HepG2 (cell line): Measurements from ENCODE around the gene MDP1. TPM values are rescaled to one million over a fixed set of nuclear protein-coding genes. Genes with fewer than 3 reads are reported as not detected.
A peak's percentile ranks its signal among the peaks of the same experiment; 100 is the strongest.

Source experiments
- ATAC-seq: fragments of 200-7000 bp; cut with Tn5 transposase; 3 replicates; pipeline ENCODE4 v1.9.1; 2020; ENCODE audit warnings: mild to moderate bottlenecking, moderate library complexity
- BruUV-seq: library from RNA; stranded (reverse); fragments of 400-500 nt; replicated peaks from 2 replicates; lab custom pipeline; 2021; lab: Mats Ljungman, UMichigan
- CTCF ChIA-PET: fragments of 300-600 bp; formaldehyde crosslinking; extraction: SDS; loops from one replicate; lab custom pipeline; 2021; ENCODE audit warnings: low total read pairs, inconsistent platforms, low intra/inter-chr PET ratio; lab: Yijun Ruan, JAX
- POLR2A ChIA-PET: fragments of 350-600 bp; sonication (Branson Sonifier 250); formaldehyde crosslinking; loops from one replicate; lab custom pipeline; 2020; ENCODE audit warnings: antibody characterized with exemption, inconsistent platforms; lab: Yijun Ruan, JAX
- DNase-seq: peaks from one replicate; pipeline ENCODE4 v3.0.0-alpha.2; 2015; ENCODE audit warnings: low spot score
- FAIRE-seq: peaks from 3 replicates; lab custom pipeline; 2011; peaks lifted over from hg19 to GRCh38; lab: Jason Lieb, UNC
- H2AFZ ChIP-seq: one replicate; pipeline ENCODE4 v1.6.1; 2011; ENCODE audit warnings: low read length, inconsistent platforms
- H3K27ac ChIP-seq: fragments of 300-600 bp; 3 replicates; pipeline ENCODE4 v1.8.0; 2011; ENCODE audit warnings: mixed run types, mild to moderate bottlenecking, mixed read lengths, low read length, inconsistent platforms; ENCODE audit not compliant: insufficient read depth; ENCODE audit errors: extremely low read length
- H3K27me3 ChIP-seq, 2 experiments: fragments of 200-600 bp in 1 of 2; 2 replicates in 1 of 2; 3 replicates in 1 of 2; pipeline versions ENCODE4 v1.6.0 to v1.8.0; 2011; ENCODE audit warnings: low read length in 2 of 2, mild to moderate bottlenecking in 2 of 2, moderate library complexity in 2 of 2, inconsistent platforms in 1 of 2; ENCODE audit not compliant: insufficient read depth in 2 of 2, control insufficient read depth in 1 of 2
- H3K36me3 ChIP-seq, 2 experiments: fragments of 200-600 bp in 1 of 2; replicated peaks in 1 of 2; 2 replicates in 1 of 2; 3 replicates in 1 of 2; pipeline versions ENCODE4 v1.5.1 to v1.8.0; 2011; ENCODE audit warnings: low read length in 2 of 2, inconsistent platforms in 1 of 2; ENCODE audit not compliant: insufficient read depth in 2 of 2, control insufficient read depth in 1 of 2
- H3K4me1 ChIP-seq: 2 replicates; pipeline ENCODE4 v1.5.1; 2012; ENCODE audit warnings: low read length, inconsistent platforms; ENCODE audit not compliant: insufficient read depth
- H3K4me2 ChIP-seq: 2 replicates; pipeline ENCODE4 v1.6.0; 2011; ENCODE audit warnings: low read depth, low read length, inconsistent platforms
- H3K4me3 ChIP-seq, 3 experiments: fragments of 200-600 bp in 1 of 3; sonication (generic), shearing (Covaris generic) in 1 of 3; replicated peaks in 1 of 3; 2 replicates each; pipeline ENCODE4 v1.5.1; 2011 to 2016; ENCODE audit warnings: low read length in 3 of 3, inconsistent platforms in 2 of 3, low read depth in 2 of 3, mild to moderate bottlenecking in 2 of 3, control low read depth in 1 of 3, mixed read lengths in 1 of 3; ENCODE audit not compliant: insufficient read depth in 1 of 3
- H3K79me2 ChIP-seq: one replicate; pipeline ENCODE4 v1.6.1; 2011; ENCODE audit warnings: low read length, inconsistent platforms; ENCODE audit not compliant: insufficient read depth
- H3K9ac ChIP-seq: 2 replicates; pipeline ENCODE4 v1.6.0; 2011; ENCODE audit warnings: mild to moderate bottlenecking, low read depth, low read length, inconsistent platforms; ENCODE audit not compliant: insufficient read depth
- H3K9me3 ChIP-seq: 2 replicates; pipeline ENCODE4 v1.5.1; 2012; ENCODE audit warnings: mild to moderate bottlenecking, low read length
- H4K20me1 ChIP-seq: 2 replicates; pipeline ENCODE4 v1.6.0; 2011; ENCODE audit warnings: inconsistent platforms, mild to moderate bottlenecking, low read length, moderate library complexity; ENCODE audit not compliant: insufficient read depth
- ATF7 ChIP-seq, 2 experiments: fragments of 450-650 bp in 1 of 2; sonication (generic) in 1 of 2; formaldehyde crosslinking in 1 of 2; IDR thresholded peaks; 2 replicates each; pipeline versions ENCODE4 v1.4.0 to v1.6.1; 2016 to 2020; ENCODE audit warnings: antibody characterized with exemption in 1 of 2, mild to moderate bottlenecking in 1 of 2, missing genetic modification reagents in 1 of 2
- CHD4 ChIP-seq: fragments of 200-600 bp; sonication (generic); IDR thresholded peaks from 2 replicates; pipeline ENCODE4 v1.7.0; 2017; ENCODE audit warnings: mild to moderate bottlenecking, low read length, borderline replicate concordance
- FUBP1 ChIP-seq: sonication (generic); formaldehyde crosslinking; IDR thresholded peaks from 2 replicates; pipeline ENCODE4 v1.5.1; 2020; ENCODE audit warnings: missing genetic modification reagents, mild to moderate bottlenecking, borderline replicate concordance
- GMEB2 ChIP-seq: IDR thresholded peaks from 2 replicates; pipeline ENCODE4 v1.6.1; 2016; ENCODE audit warnings: missing biosample characterization, missing genetic modification reagents, low read depth
- MAF1 ChIP-seq: sonication (generic); formaldehyde crosslinking; IDR thresholded peaks from 2 replicates; pipeline ENCODE4 v1.5.0; 2020; ENCODE audit warnings: missing genetic modification reagents, borderline replicate concordance
- NCOA1 ChIP-seq: sonication (generic); formaldehyde crosslinking; IDR thresholded peaks from 2 replicates; pipeline ENCODE4 v1.9.0; 2021; ENCODE audit warnings: missing genetic modification reagents
- SIN3A ChIP-seq: IDR thresholded peaks from 2 replicates; pipeline ENCODE4 v1.6.1; 2011; ENCODE audit warnings: low read depth, mild to moderate bottlenecking, control low read depth, low read length, borderline replicate concordance
- SYNCRIP ChIP-seq: fragments of 200-400 bp; formaldehyde crosslinking; IDR thresholded peaks from 2 replicates; pipeline ENCODE4 v1.6.1; 2018; ENCODE audit warnings: mild to moderate bottlenecking, low read depth, low read length; ENCODE audit not compliant: insufficient read depth
- TCF7 ChIP-seq: sonication (generic); IDR thresholded peaks from 2 replicates; pipeline ENCODE4 v1.6.1; 2016; ENCODE audit warnings: antibody characterized with exemption, low read depth
- ZHX2 ChIP-seq, 2 experiments: sonication (generic) in 1 of 2; formaldehyde crosslinking in 1 of 2; IDR thresholded peaks; 2 replicates each; pipeline versions ENCODE4 v1.6.1 to v1.9.0; 2014 to 2022; ENCODE audit warnings: antibody characterized with exemption in 1 of 2, borderline replicate concordance in 1 of 2, inconsistent platforms in 1 of 2, low read depth in 1 of 2, missing genetic modification reagents in 1 of 2
- ZNF720 ChIP-seq: sonication (generic); formaldehyde crosslinking; IDR thresholded peaks from 2 replicates; pipeline ENCODE4 v1.4.0; 2020; ENCODE audit warnings: missing genetic modification reagents
- WGBS: methylation state at CpG from one replicate; pipeline ENCODE4 v1.1.6; 2017; ENCODE audit warnings: low lambda C conversion rate; 5-methylcytosine and 5-hydroxymethylcytosine counted together
- in situ Hi-C: cut with HindIII; loops from 2 replicates; pipeline ENCODE4 v1.10.0; 2017; ENCODE audit warnings: low pct_unique_long_range_greater_than_20kb; ENCODE audit not compliant: extremely low pct_ligation_motif_present
- intact Hi-C: fragments of 100-400 bp; cut with micrococcal nuclease; formaldehyde crosslinking; loops from one replicate; pipeline ENCODE4 v1.10.0; 2022; ENCODE audit not compliant: unreplicated experiment
- polyA plus RNA-seq, 8 experiments: library from polyadenylated mRNA; depleted of rRNA in 3 of 8; stranded (reverse) in 7 of 8; unstranded in 1 of 8; fragments of >200 nt; fragmentation: Illumina TruSeq in 4 of 8; extraction: Trizol in 4 of 8; gene quantifications; 2 replicates each; pipeline versions ENCODE4 v1.2.1 to v1.2.3, GENCODE V29; 2011 to 2016; ENCODE audit warnings: low read depth in 4 of 8, missing spikeins in 1 of 8, mixed read lengths in 1 of 8; ENCODE audit not compliant: insufficient read depth in 1 of 8
- total RNA-seq, 5 experiments: library from RNA; depleted of rRNA; stranded (reverse); fragments of >200 nt; fragmentation: Illumina TruSeq; extraction: Trizol; gene quantifications; 2 replicates each; pipeline ENCODE4 v1.2.3, GENCODE V29; 2016; ENCODE audit warnings: low read depth in 1 of 5

MDP1 gene
- total and polyA plus RNA-seq, 2 of the 13 experiments (the other 11 are each of a cell fraction or from before 2014, with no cell fraction given) = 44.1 to 48.7 TPM

- Histone ChIP-seq H3K4me3 (peak within 1 kb of the TSS; percentile 79 to 91 (median 85)), H3K4me1 (peaks cover 65% of the 10 kb centered on the region), H4K20me1 (no peaks in the 10 kb centered on the region), H2AFZ (no peak within 1 kb of the TSS), H3K79me2 (peaks cover 43% of the 10 kb centered on the region), H3K36me3 (peaks cover 15 to 24% of the 10 kb centered on the region in 2 experiments; a peak in 4 of 5 replicates), H3K9ac (peak within 1 kb of the TSS; percentile 97), H3K4me2 (peak within 1 kb of the TSS; percentile 99), H3K27ac (peak within 1 kb of the TSS; percentile 84), H3K9me3 (no peaks in the 10 kb centered on the region), H3K27me3 (no peaks in the 10 kb centered on the region; a peak in 1 of 5 replicates)
- in situ Hi-C loops (no loop called here), intact Hi-C loops (loop anchor here (1.0 kb wide), 2 partner anchors 18 to 102 kb away; partner anchors contain the start of gene CHMP4A)
- peak; percentile 94 for ATAC-seq
- ChIA-PET CTCF (interaction anchor here (0.8 to 0.9 kb wide), 2 partner anchors 47 to 76 kb away, joined by 3 to 4 read pairs; partner anchors contain the start of genes RABGGTA and TINF2), POLR2A (interaction anchor here (0.7 to 4.3 kb wide), 45 partner anchors 8 to 1218 kb away, joined by 3 to 230 read pairs (median 6); partner anchors contain the start of genes CARMIL3, CHMP4A, CIDEB and DCAF11)
- FAIRE-seq = no peak
- 2% methylated on average over 74 of the region's 89 CpGs for WGBS
- peak; percentile 93 for DNase-seq
- no TSS peak for BruUV-seq
- TF ChIP-seq ZNF720 (CRISPR knock-in tag) (peak; percentile 30; the same call in 1 of the 2 replicates), SYNCRIP (no peak), SIN3A (peak; percentile 98), ZHX2 (IDR thresholded peaks at IDR 0.05; ENCODE audit: low read depth) (peak; percentile 93), ZHX2 (CRISPR knock-in tag; IDR thresholded peaks at IDR 0.05; ENCODE audit: borderline replicate concordance) (peak; percentile 94), FUBP1 (peak; percentile 97; the same call in 1 of the 2 replicates), ATF7 (IDR thresholded peaks at IDR 0.05) (no peak), ATF7 (CRISPR knock-in tag; IDR thresholded peaks at IDR 0.05) (peak; percentile 94), GMEB2 (CRISPR knock-in tag) (peak; percentile 86), NCOA1 (CRISPR knock-in tag) (0 out of 2 replicates have a peak, but pooled peaks have one; percentile 59), TCF7 (no peak), CHD4 (no peak), MAF1 (CRISPR knock-in tag) (peak; percentile 90)
Observed at GRCh38 chr14:24195186-24196070, 20.4 kb downstream of the MDP1 start, which contains the start of gene TM9SF1. Gene TM9SF1 (minus strand): TSS chr14:24195441. CDS start chr14:24195019, 422 bp downstream.
